Tibial nerve (tissue), 4 donors: Measurements from ENCODE around the gene OR5D14.

Experiments used
- EP300 ChIP-seq, 2 donors: sonication (generic); formaldehyde crosslinking; IDR thresholded peaks; one replicate each; pipeline ENCODE4 v1.6.1; 2017; ENCODE audit warnings: antibody characterized with exemption in 2 of 2, mild to moderate bottlenecking in 1 of 2
- POLR2A ChIP-seq, 2 donors: fragments of 450-650 bp; IDR thresholded peaks; one replicate each; pipeline ENCODE4 v1.6.1; 2017; ENCODE audit warnings: antibody characterized with exemption in 2 of 2, mild to moderate bottlenecking in 2 of 2, moderate library complexity in 2 of 2
- TF ChIP-seq, protein P1 (sequence below), 5 experiments: fragments of 200-600 bp in 3 of 5; fragments of 450-650 bp in 2 of 5; sonication (generic) in 3 of 5; IDR thresholded peaks; one replicate each; pipeline ENCODE4 v1.5.1; 2016 to 2019; ENCODE audit warnings: antibody characterized with exemption in 5 of 5, mild to moderate bottlenecking in 3 of 5, moderate library complexity in 2 of 5

DNA sequence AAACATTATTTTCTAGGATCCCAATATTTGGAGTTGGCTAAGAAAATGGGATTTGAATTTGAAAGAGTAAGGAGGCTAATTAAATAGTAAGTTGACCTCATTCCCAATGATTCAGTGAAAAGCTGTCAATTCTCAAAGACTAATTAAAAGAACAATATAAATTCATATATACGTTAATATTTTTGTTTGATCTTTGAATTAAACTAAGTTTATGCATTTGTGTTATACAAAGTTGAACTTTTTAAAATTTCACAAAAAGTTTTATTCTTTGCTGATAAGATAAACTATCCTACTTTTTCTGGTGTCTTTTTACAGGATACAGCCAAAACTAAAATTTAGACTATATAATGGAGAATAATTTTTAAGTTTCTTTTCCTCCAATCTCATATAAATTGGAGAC lies 15.7 kb downstream of the OR5D14 start, which contains the start of gene OR5L1:
- no peak for TF ChIP-seq POLR2A (IDR thresholded peaks at IDR 0.05)
- TF ChIP-seq, protein P1, sequence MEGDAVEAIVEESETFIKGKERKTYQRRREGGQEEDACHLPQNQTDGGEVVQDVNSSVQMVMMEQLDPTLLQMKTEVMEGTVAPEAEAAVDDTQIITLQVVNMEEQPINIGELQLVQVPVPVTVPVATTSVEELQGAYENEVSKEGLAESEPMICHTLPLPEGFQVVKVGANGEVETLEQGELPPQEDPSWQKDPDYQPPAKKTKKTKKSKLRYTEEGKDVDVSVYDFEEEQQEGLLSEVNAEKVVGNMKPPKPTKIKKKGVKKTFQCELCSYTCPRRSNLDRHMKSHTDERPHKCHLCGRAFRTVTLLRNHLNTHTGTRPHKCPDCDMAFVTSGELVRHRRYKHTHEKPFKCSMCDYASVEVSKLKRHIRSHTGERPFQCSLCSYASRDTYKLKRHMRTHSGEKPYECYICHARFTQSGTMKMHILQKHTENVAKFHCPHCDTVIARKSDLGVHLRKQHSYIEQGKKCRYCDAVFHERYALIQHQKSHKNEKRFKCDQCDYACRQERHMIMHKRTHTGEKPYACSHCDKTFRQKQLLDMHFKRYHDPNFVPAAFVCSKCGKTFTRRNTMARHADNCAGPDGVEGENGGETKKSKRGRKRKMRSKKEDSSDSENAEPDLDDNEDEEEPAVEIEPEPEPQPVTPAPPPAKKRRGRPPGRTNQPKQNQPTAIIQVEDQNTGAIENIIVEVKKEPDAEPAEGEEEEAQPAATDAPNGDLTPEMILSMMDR (IDR thresholded peaks at IDR 0.05): no peak
- TF ChIP-seq EP300 (IDR thresholded peaks at IDR 0.05): no peak
